HG03064 (cell line): ENCODE measurements around the gene RWDD1.

Source experiments
- ATAC-seq: cut with Tn5 transposase; IDR thresholded peaks from one replicate; pipeline ENCODE4 v1.9.1; 2021; ENCODE audit warnings: low read depth; ENCODE audit not compliant: unreplicated experiment

Gene RWDD1

GRCh38 chr6:116557893-116558292 is 13.4 kb upstream of the RWDD1 start:
- no peak for ATAC-seq

DNA sequence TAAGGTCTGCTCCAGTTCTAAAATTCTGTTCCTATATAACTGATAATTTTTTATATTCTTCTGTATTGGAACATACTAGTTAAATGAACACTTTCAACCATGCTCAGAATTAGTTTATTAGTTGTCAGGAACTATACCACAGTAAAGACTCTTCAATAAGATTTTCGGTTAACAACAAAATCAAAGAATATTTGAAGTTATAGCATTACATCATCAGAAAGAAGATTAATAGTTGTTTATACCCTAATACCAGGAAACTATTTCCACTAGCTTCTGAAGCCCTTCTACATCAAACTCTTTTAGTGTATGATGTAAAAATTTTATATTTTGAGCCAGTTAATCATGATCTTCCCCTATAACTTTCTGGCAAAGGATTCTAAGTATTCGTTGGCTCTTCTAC is 11.2 kb upstream of the RWDD1 start:
- ATAC-seq = no peak

DNA sequence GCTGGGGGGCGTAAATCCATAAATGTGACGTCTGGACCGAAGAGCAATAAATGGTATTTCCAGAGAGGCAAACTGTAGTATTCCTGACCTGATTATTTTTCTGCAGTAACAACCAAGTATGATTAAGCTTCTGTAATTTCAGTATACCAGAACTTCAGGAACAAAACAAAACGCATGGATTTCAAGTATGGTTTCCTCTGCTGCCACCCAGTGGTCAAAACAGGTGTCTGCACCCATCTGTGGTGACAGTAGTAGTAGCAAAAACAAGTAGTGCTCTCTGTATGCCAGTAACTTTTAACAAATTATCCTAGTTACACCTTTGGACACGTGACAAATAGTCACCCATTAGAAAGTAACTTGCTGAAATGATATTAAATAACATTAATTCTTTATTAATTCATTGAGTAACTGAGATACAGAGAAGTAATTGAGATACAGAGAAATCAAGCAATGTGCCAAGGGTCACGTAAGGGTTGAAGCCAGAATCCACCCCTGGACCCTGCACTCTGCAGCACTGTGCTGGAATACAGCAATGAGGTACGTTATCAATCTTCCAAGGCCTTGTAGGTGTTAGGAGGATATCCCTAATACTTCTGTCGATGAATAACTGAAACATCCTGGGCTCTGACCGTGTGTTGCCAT is 9.8 kb upstream of the RWDD1 start:
- ATAC-seq = no peak

- ATAC-seq = no peak
These were observed 9.3 kb upstream of the RWDD1 start for GRCh38 chr6:116562019-116562403.

DNA sequence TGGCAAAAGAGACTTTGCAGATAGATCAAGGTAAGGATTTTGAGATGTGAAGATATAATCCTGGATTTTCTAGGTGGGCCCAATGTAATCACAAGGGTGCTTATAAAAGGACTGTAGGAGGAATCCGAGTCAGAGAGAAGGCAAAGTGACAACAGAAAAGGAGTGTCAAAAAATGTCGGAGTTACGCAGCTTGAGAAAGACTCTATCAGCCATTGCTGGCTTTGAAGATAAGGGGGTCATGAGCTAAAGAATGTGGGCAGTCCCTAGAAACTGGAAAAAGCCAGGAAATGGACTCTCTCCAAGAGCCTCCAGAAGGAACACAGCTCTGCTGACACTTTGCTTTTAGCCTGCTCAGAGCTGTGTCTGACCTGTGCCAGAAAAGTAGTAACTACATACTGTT is 8.7 kb upstream of the RWDD1 start:
- no peak for ATAC-seq

GRCh38 chr6:116563830-116564229 is 7.5 kb upstream of the RWDD1 start:
- no peak for ATAC-seq

DNA sequence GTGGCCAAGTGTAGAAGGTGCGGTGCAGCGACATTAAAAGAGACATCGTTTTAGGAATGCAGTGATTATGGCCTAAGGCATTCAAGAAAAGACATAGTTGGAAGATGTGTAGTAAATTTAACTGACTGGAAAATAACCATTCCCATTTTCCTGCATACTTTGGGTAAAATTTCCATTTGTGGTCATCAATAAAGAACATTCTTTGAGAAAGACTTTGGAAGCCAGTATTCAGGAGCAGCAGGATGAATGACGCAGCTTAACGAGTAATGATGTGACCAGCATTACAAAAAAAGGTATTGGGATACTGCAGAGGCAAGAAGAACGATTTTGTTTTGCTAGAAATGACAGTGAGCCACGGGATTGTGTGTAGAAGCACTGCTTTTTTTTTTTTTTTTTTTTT is 7.0 kb upstream of the RWDD1 start:
- no peak for ATAC-seq

DNA sequence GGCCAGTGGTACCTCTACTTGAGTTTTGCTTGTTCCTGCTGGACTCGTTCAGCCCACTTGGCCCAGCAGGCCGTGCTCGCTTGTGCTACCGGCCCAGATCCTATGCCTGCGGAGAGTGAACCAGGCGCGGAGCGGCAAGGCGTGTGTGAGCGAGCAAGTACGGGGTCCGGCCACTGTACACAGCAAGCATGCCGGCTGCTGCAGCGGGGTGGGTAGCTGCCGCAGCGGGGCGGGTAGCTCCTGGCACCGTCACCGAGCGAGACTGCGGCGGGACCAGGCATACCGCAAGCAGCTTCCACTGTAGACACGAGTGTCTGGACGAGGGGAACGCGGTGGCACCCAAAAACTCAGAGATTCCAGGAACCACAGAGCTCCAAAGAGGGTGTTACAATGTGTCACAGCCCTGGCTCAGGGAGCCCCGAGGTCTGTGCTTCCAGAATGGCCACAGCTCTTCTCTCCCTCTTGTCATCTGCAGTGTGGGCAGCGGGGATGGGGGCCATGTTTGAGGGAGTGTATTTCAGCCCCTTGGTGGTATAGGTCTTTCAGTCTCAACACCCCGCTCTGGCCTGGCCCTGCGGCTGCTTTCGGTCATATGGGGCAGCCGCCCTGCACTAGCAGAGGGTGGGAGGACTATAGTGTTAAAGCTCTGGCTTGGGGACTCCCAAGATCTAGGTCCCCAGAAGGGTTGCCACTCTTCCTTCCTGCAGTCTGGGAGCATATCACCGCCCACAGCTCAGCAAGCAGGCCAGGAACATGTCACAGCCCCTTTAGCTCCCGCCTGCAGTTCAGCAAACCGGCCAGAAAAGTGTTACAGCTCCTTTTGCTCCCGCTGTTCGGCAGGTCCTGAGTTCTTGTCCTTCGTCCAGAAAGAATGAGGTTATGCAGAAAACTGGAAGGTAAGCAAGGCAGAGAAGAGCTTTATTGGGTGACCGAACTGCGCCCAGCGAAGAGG is 6.1 kb upstream of the RWDD1 start:
- no peak for ATAC-seq

GRCh38 chr6:116568111-116568510 is 3.2 kb upstream of the RWDD1 start:
- no peak for ATAC-seq

- ATAC-seq = no peak
These were observed 2.2 kb upstream of the RWDD1 start for GRCh38 chr6:116568821-116569755.

DNA sequence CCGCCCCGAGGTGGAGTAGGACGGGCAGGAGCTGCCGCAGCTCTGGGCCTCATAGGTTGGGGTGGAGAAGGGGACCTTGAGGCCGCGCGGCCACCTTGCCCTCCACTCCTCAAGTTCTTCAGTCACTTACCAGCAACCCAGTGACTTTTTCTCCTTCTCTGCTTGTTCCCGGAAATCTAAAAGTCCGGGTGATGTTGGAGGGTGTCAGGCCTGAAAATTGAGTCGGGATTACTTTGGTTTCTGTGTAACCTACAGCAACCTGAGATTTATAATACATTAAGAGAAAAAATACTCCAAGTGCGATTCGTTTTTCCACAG is 338 bp downstream of the RWDD1 start:
- ATAC-seq = no peak

DNA sequence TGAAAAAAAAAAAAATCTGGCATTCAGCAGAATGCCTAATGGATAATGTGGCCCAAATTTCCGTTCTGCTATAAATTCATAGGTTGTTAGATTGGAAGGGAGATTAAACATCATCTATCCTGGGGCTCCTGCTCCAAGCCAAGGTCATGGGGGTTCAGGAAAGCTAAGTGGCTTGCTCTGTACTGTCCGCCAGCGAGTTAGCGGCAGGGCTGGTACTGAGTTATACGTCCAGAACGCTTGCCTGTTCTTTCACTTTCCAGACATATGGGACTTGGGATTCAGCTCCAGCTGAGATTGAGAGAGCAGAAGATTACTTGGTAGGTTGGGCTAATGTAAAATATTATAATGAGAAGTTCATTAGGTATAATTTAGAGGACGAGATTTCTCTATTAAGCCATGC is 858 bp downstream of the RWDD1 start:
- ATAC-seq = no peak

DNA sequence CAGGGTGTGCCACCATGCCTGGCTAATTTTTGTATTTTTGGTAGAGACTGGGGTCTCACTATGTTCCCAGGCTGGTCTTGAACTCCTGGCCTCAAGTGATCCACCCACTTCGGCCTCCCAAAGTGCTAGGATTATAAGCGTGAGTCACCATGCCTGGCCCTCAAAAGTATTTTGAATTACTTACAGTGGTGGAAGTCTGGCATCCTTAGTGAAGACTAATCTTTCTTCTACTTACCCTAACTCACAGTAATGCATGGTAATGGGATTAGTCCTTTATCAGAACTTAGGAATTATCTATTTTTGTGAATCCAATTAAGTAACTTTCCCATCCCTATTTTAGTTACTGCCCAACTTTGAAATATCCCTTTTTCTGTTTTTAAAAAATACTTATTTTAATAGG is 3.9 kb downstream of the RWDD1 start:
- ATAC-seq = no peak

GRCh38 chr6:116577486-116577885 is 6.2 kb downstream of the RWDD1 start:
- no peak for ATAC-seq

- ATAC-seq = no peak
These were observed 7.0 kb downstream of the RWDD1 start for GRCh38 chr6:116578335-116578734.

DNA sequence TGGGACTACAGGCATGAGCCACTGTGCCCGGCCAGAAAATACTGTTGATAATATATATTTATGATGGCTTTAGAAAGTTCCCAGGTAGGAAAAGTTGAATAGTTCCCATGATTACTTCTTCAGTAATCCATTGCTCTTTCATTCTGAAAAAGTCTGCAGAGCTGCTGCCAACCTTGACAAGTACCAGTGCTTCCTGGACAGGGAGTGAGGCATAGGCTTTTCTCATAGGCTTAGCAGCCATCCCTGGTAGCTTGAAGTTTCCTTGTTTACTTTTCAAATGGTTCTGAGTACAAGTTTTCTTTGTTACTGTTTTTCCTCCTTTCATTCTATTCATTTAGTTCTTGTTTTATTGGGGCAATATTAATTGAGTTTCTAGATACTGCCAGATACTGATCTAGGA is 7.8 kb downstream of the RWDD1 start:
- no peak for ATAC-seq

- no peak for ATAC-seq
These were observed 8.9 kb downstream of the RWDD1 start for GRCh38 chr6:116580198-116580597.

DNA sequence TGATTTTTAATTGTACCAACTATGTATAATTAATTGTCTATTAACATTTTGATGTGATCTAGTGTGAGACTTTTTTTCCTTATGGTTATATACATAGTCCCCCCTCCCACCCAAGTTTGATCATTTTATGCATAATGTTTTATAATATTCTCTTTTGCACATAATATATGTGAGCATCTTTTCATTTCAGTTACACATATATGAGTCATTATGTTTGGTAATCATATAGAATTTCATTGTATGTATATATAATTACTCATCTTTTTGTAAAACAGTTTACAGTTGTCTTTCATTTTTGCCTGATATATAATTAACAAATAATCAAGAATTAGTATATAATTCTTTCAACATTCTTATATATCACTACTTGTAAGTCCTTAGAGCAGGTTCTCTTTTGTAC is 15.0 kb downstream of the RWDD1 start:
- no peak for ATAC-seq

GRCh38 chr6:116586738-116587137 is 15.4 kb downstream of the RWDD1 start:
- ATAC-seq = no peak

DNA sequence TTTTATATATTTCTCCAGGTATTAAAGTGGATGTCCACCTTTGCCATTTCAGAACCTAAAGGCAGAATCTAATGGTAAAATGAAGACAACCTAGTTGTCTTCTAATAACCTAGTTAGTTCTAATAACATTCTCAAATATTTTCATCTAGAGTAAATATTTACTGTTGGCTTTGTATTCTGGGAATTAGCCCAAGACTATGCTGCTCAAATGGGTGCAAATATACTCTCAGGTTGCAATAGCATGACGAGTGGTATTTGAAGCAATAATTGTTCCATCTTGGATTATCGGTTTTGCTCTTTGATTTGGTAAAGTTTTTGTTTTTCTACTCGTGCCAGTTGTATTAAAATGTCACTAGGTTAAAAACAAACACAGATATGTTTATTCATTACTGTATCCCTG is 23.9 kb downstream of the RWDD1 start:
- ATAC-seq = no peak

DNA sequence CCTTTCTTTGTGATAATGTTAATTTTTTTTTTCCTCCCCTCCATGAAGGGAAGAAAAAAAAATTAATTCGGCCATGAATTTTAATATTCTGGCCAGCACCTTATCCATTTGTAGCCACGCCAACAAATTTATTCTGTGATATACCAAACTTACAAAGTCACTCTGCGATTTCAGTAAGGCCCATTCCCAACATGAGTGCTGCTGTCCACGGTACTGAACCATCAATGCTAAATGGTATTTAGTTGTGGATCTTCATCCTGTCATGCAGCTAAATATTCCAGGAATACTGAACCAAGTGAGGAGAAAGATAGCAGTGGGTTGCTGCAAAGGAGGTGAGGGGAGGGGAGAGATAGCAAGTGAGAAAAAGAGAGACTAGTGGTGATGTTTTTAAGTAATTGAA is 25.5 kb downstream of the RWDD1 start:
- ATAC-seq = no peak
